Omental fat pad (tissue), 4 donors: ENCODE data around the gene PODN. TPM values are rescaled to one million over a fixed set of nuclear protein-coding genes. Genes with fewer than 3 reads are reported as not detected.

ENCODE experiments used
- ATAC-seq: fragments of 150-250 bp; one replicate; pipeline ENCODE4 v1.9.1; 2016; ENCODE audit warnings: mild to moderate bottlenecking, moderate library complexity; ENCODE audit not compliant: low FRiP score
- DNase-seq: peaks from one replicate; pipeline ENCODE4 v3.0.0-alpha.2; 2019; ENCODE audit warnings: low spot score
- CTCF ChIP-seq, 3 donors: fragments of 450-650 bp; IDR thresholded peaks; one replicate each; pipeline ENCODE4 v1.5.1; 2016 to 2017; ENCODE audit warnings: antibody characterized with exemption in 3 of 3, mild to moderate bottlenecking in 3 of 3, moderate library complexity in 2 of 3
- total RNA-seq, 4 donors: library from RNA; depleted of rRNA; stranded (reverse); fragments of >200 nt; gene quantifications; one replicate each; pipeline ENCODE4 v1.1.0, GENCODE V29; 2016

The PODN gene
- total RNA-seq, 4 donors from 2014 or later: 99.8 to 440 (median 251) TPM

- ATAC-seq (no peak), DNase-seq (peak; percentile 1)
- TF ChIP-seq CTCF (IDR thresholded peaks at IDR 0.05): no peak
Observed at GRCh38 chr1:53073287-53073686, 11.3 kb downstream of the PODN start.

- no peak for TF ChIP-seq CTCF (IDR thresholded peaks at IDR 0.05)
- no peak for ATAC-seq
- DNase-seq: peak; percentile 17
Observed at GRCh38 chr1:53073868-53074311, 11.9 kb downstream of the PODN start.

GRCh38 chr1:53074313-53075154 lies 12.5 kb downstream of the PODN start:
- TF ChIP-seq CTCF (IDR thresholded peaks at IDR 0.05): no peak
- DNase-seq: peak; percentile 4

GRCh38 chr1:53075206-53075605 lies 13.2 kb downstream of the PODN start:
- DNase-seq: peak; percentile 14
- no peak for TF ChIP-seq CTCF (IDR thresholded peaks at IDR 0.05)
- ATAC-seq: no peak

More at GRCh38 chr1:53074313-53075154, 12.5 kb downstream of the PODN start:
- ATAC-seq: no peak

- TF ChIP-seq CTCF (IDR thresholded peaks at IDR 0.05): no peak
- DNase-seq (no peak), ATAC-seq (no peak)
Observed at GRCh38 chr1:53075761-53076163, 13.7 kb downstream of the PODN start.

- TF ChIP-seq CTCF (IDR thresholded peaks at IDR 0.05): no peak
- ATAC-seq: no peak
- DNase-seq: no peak
Observed at GRCh38 chr1:53076165-53076564, 14.2 kb downstream of the PODN start.
